Astrocyte (in vitro differentiated cells and primary cell): ENCODE data around the gene FAM241B.

Experiments
- EZH2 ChIP-seq: IDR thresholded peaks from 2 replicates; pipeline ENCODE4 v1.6.1; 2012; ENCODE audit warnings: mild to moderate bottlenecking, low read length, inconsistent platforms; ENCODE audit not compliant: insufficient read depth
- TF ChIP-seq, protein P1 (sequence below): IDR thresholded peaks from 2 replicates; pipeline ENCODE4 v1.5.1; 2011; ENCODE audit warnings: low read depth, mild to moderate bottlenecking, inconsistent platforms, low read length, moderate library complexity; ENCODE audit not compliant: insufficient read depth

- TF ChIP-seq, protein P1, sequence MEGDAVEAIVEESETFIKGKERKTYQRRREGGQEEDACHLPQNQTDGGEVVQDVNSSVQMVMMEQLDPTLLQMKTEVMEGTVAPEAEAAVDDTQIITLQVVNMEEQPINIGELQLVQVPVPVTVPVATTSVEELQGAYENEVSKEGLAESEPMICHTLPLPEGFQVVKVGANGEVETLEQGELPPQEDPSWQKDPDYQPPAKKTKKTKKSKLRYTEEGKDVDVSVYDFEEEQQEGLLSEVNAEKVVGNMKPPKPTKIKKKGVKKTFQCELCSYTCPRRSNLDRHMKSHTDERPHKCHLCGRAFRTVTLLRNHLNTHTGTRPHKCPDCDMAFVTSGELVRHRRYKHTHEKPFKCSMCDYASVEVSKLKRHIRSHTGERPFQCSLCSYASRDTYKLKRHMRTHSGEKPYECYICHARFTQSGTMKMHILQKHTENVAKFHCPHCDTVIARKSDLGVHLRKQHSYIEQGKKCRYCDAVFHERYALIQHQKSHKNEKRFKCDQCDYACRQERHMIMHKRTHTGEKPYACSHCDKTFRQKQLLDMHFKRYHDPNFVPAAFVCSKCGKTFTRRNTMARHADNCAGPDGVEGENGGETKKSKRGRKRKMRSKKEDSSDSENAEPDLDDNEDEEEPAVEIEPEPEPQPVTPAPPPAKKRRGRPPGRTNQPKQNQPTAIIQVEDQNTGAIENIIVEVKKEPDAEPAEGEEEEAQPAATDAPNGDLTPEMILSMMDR = no peak
- no peak for TF ChIP-seq EZH2
These were observed 32.3 kb downstream of the FAM241B start for GRCh38 chr10:69662173-69662877.
